ENCODE results near the gene CCDC107.

- TF ChIP-seq POLR2AphosphoS5 (IDR thresholded peaks at IDR 0.05; ENCODE audit: low read depth, low read length) (no peak), POLR2A (IDR thresholded peaks at IDR 0.05; ENCODE audit: low read depth, low read length) (no peak), TAF1 (IDR thresholded peaks at IDR 0.05; ENCODE audit: borderline replicate concordance, low read depth, low read length) (no peak)
Measured at GRCh38 chr9:35683323-35683722, 25.2 kb downstream of the CCDC107 start.
